OCI-LY1 (cell line): ENCODE results near the gene CNST.

Experiments used
- H2AFZ ChIP-seq: fragments of 200-600 bp; sonication (generic), shearing (Covaris generic); 2 replicates; pipeline ENCODE4 v1.6.0; 2014; ENCODE audit warnings: antibody characterized with exemption, mild to moderate bottlenecking, low read length
- H3F3A ChIP-seq: fragments of 200-600 bp; sonication (generic), shearing (Covaris generic); 2 replicates; pipeline ENCODE4 v1.6.0; 2014; ENCODE audit warnings: mild to moderate bottlenecking, antibody characterized with exemption, low read length, moderate library complexity; ENCODE audit not compliant: insufficient read depth
- H3K27ac ChIP-seq: fragments of 200-600 bp; sonication (generic); 2 replicates; pipeline ENCODE4 v1.5.1; 2014; ENCODE audit warnings: low read length, mixed run types, mild to moderate bottlenecking, low read depth; ENCODE audit not compliant: poor library complexity, severe bottlenecking
- H3K27me3 ChIP-seq: fragments of 200-600 bp; sonication (generic); 2 replicates; pipeline ENCODE4 v1.6.0; 2014; ENCODE audit warnings: antibody characterized with exemption, mild to moderate bottlenecking, low read length, moderate library complexity; ENCODE audit not compliant: insufficient read depth
- H3K36me3 ChIP-seq: fragments of 200-600 bp; sonication (generic); 2 replicates; pipeline ENCODE4 v1.6.1; 2014; ENCODE audit warnings: mild to moderate bottlenecking, antibody characterized with exemption, low read length, moderate library complexity, mixed read lengths; ENCODE audit not compliant: insufficient read depth
- H3K4me1 ChIP-seq: fragments of 200-600 bp; sonication (generic); 2 replicates; pipeline ENCODE4 v1.5.1; 2014; ENCODE audit warnings: mild to moderate bottlenecking, low read length, moderate library complexity; ENCODE audit not compliant: insufficient read depth, severe bottlenecking
- H3K4me2 ChIP-seq: fragments of 200-600 bp; sonication (generic), shearing (Covaris generic); 2 replicates; pipeline ENCODE4 v1.6.1; 2014; ENCODE audit warnings: low read length
- H3K4me3 ChIP-seq: fragments of 200-600 bp; sonication (generic); 2 replicates; pipeline ENCODE4 v1.5.1; 2014; ENCODE audit warnings: low read length, low read depth, mild to moderate bottlenecking, mixed read lengths; ENCODE audit not compliant: poor library complexity, severe bottlenecking
- H3K79me2 ChIP-seq: fragments of 200-600 bp; shearing (Covaris generic); 2 replicates; pipeline ENCODE4 v1.6.1; 2016; ENCODE audit warnings: mixed run types, low read length, mixed read lengths; ENCODE audit not compliant: insufficient read depth
- H3K9ac ChIP-seq: fragments of 200-600 bp; sonication (generic), shearing (Covaris generic); 2 replicates; pipeline ENCODE4 v1.6.1; 2014; ENCODE audit warnings: mild to moderate bottlenecking, low read length, mixed read lengths
- H3K9me2 ChIP-seq: fragments of 200-600 bp; sonication (generic), shearing (Covaris generic); 2 replicates; pipeline ENCODE4 v1.6.1; 2014; ENCODE audit warnings: low read depth, mild to moderate bottlenecking, low read length, mixed read lengths
- H3K9me3 ChIP-seq: fragments of 200-600 bp; shearing (Covaris generic); 2 replicates; pipeline ENCODE4 v1.6.1; 2014; ENCODE audit warnings: low read length, mixed read lengths
- H4K20me1 ChIP-seq: fragments of 200-600 bp; sonication (generic), shearing (Covaris generic); 2 replicates; pipeline ENCODE4 v1.6.0; 2016; ENCODE audit warnings: mild to moderate bottlenecking, low read length; ENCODE audit not compliant: insufficient read depth
- EZH2 ChIP-seq: fragments of 200-600 bp; sonication (generic), shearing (Covaris generic); IDR thresholded peaks from 2 replicates; pipeline ENCODE4 v1.8.0; 2017; ENCODE audit warnings: borderline replicate concordance, mixed run types, mild to moderate bottlenecking, antibody characterized with exemption, low read length, moderate library complexity, mixed read lengths
- TF ChIP-seq, protein P1 (sequence below): fragments of 200-600 bp; sonication (generic), shearing (Covaris generic); IDR thresholded peaks from 2 replicates; pipeline ENCODE4 v1.5.1; 2017; ENCODE audit warnings: mild to moderate bottlenecking, antibody characterized with exemption, low read length, moderate library complexity, mixed read lengths

Gene CNST

DNA sequence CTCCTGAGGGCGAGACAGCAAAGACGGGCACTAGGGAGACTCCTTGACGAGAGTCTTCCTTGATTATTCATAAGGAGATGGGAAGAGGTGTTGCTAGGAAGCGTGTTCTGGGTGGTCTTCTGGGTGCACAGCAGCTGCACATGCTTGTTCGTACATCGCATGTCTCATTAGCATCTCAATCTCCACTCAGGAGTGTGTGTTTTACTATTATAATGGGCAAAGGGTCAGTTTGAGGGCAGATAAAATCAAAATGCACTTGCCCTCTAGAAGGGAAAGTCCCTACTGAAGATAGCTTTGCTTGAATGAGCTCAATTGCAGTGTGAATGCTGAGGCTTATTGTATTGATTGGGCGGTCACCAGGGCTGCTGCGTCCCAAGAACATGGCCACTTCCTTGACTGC is 107.8 kb downstream of the CNST start:
- no peaks in the 10 kb centered on the region for H3K27me3 ChIP-seq
- no peak overlapping the region for H3K9ac ChIP-seq

DNA sequence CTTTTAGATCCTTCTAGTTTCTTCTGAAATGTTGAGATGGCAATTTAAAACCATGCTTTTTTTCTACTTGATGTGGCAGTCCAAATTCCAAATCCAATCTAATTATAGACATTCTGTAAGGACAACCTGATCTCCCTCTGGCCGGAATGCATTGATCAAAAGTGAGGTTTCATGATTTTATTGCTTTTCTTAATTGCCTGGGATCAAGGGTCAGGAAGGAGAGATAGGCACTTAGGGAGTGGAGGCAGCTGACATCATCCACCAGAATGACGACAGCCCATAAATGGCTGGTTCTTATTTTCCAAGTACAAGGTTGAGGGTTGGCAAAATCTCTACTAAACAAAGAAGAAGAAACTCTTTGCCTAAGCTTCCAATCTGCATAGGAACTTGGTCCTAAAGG is 111.6 kb downstream of the CNST start:
- Histone ChIP-seq H3K9me3 (no peaks in the 10 kb centered on the region), H3F3A (no peaks in the 10 kb centered on the region), H3K4me1 (peaks cover 36% of the 10 kb centered on the region), H2AFZ (no peak overlapping the region), H3K79me2 (no peaks in the 10 kb centered on the region), H3K4me3 (no peak overlapping the region), H3K36me3 (no peaks in the 10 kb centered on the region), H3K9ac (no peak overlapping the region), H3K27me3 (no peaks in the 10 kb centered on the region), H4K20me1 (no peaks in the 10 kb centered on the region), H3K4me2 (no peak overlapping the region), H3K9me2 (no peaks in the 10 kb centered on the region), H3K27ac (no peak overlapping the region)
- TF ChIP-seq, protein P1, sequence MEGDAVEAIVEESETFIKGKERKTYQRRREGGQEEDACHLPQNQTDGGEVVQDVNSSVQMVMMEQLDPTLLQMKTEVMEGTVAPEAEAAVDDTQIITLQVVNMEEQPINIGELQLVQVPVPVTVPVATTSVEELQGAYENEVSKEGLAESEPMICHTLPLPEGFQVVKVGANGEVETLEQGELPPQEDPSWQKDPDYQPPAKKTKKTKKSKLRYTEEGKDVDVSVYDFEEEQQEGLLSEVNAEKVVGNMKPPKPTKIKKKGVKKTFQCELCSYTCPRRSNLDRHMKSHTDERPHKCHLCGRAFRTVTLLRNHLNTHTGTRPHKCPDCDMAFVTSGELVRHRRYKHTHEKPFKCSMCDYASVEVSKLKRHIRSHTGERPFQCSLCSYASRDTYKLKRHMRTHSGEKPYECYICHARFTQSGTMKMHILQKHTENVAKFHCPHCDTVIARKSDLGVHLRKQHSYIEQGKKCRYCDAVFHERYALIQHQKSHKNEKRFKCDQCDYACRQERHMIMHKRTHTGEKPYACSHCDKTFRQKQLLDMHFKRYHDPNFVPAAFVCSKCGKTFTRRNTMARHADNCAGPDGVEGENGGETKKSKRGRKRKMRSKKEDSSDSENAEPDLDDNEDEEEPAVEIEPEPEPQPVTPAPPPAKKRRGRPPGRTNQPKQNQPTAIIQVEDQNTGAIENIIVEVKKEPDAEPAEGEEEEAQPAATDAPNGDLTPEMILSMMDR, result no peak
- TF ChIP-seq EZH2, result no peak

More for the DNA sequence above, 107.8 kb downstream of the CNST start:
- TF ChIP-seq EZH2, result no peak
- TF ChIP-seq, protein P1, result no peak
- Histone ChIP-seq H3F3A (no peaks in the 10 kb centered on the region), H2AFZ (no peak overlapping the region), H4K20me1 (no peaks in the 10 kb centered on the region), H3K4me2 (no peak overlapping the region), H3K79me2 (no peaks in the 10 kb centered on the region), H3K9me3 (no peaks in the 10 kb centered on the region), H3K4me1 (peaks cover 2% of the 10 kb centered on the region), H3K9me2 (no peaks in the 10 kb centered on the region), H3K27ac (no peak overlapping the region), H3K4me3 (no peak overlapping the region), H3K36me3 (peaks cover 9% of the 10 kb centered on the region; the same call in 1 of the 2 replicates)

DNA sequence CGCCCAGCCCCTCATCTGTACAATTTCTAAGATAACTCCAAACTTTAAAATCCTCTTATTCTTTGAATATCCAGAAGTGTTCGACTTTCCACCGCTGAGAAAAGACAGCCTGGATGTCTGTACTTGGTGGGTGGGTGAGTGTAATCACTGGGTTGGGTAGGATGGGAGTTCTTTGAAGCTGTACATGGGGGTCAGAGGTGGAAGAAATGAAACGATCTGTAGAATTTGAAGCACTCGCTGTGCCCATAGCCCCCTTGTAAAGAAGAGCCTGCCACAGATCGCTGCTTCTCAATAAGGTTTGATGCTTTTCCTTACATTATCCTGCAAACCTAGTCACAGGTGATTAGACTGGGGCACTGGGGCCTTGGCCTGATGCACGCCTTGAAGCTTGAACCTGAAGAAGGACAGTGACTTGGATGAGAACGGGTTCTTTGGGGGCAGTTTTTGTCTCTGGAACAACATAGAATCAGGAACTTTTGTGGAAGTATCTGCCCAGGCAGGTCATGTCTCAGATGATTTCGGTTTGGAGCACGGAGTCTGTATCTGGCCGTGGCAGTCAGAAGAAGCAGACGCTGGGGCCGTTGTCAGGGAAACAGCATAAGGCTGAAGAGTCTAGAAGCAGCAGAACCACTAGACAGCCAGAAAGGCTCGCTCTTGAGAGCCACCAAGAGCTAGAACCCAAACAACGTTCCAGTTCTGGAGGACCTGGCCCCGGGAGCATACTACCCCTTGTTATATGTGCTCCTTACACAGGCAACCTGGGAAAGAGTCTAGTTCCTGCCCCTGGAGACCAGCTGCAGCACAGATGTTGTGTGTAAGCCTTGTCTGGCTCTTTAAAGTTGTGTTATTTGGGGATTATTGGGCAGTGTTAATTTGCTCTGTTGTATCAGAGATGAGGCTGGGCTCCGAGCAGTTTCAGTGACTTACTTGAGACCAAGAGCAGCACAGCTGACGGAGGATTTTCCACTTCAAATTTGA is 112.8 kb downstream of the CNST start:
- H3K9me2 ChIP-seq, result no peaks in the 10 kb centered on the region
- H3K36me3 ChIP-seq, result no peaks in the 10 kb centered on the region
- no peaks in the 10 kb centered on the region for H3F3A ChIP-seq
- peak overlapping the region; percentile 21 for H3K4me2 ChIP-seq
- TF ChIP-seq EZH2, result no peak
- TF ChIP-seq, protein P1, result no peak
- H3K79me2 ChIP-seq, result no peaks in the 10 kb centered on the region
- H3K4me3 ChIP-seq, result no peak overlapping the region
- no peaks in the 10 kb centered on the region for H3K27me3 ChIP-seq
- H4K20me1 ChIP-seq, result no peaks in the 10 kb centered on the region
- H3K27ac ChIP-seq, result peak overlapping the region; percentile 62
- peaks cover 36% of the 10 kb centered on the region for H3K4me1 ChIP-seq
- H3K9ac ChIP-seq, result peak overlapping the region; percentile 13; the same call in 1 of the 2 replicates
- no peak overlapping the region for H2AFZ ChIP-seq
- H3K9me3 ChIP-seq, result no peaks in the 10 kb centered on the region
